ENCODE data around the gene MTCL1.

DNA sequence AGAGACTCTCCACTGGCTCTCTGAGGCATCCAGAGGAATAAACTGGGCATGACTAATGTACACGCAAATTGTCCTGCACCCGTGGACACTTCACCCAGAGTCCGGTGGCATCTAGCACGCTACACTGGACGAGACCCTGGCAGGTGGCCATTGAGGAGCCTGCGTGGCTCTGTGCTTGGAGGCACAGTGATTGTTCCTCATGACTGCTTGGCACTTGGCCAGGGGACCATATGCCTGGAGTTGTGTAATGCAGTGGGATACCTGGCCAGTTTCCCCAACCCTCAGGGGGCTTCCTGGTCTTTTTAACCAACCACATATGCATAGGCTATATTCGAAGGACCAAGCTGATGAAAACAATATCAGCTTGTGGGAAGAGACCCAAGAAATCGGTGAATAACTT is 66.6 kb downstream of the MTCL1 start:
- no peak for TF ChIP-seq CTCF (conservative IDR thresholded peaks at IDR 0.05; ENCODE audit: low read length)
- TF ChIP-seq EZH2phosphoT487 (IDR thresholded peaks at IDR 0.05; ENCODE audit: borderline replicate concordance): no peak

Measured in Loucy (cell line).